Hematopoietic multipotent progenitor cell treated with erythropoietin and hydrocortisone succinate and interleukin-3 and kit ligand, for 4 days (in vitro differentiated cells): ENCODE results near the gene MRPL1.
A peak's percentile ranks its signal among the peaks of the same experiment; 100 is the strongest.

Experiments
- DNase-seq: peaks from one replicate; pipeline ENCODE4 v3.0.0-alpha.2; 2015

The MRPL1 gene

GRCh38 chr4:77990456-77990855 is 127.8 kb downstream of the MRPL1 start:
- no peak for DNase-seq

GRCh38 chr4:77990904-77991358 is 128.3 kb downstream of the MRPL1 start:
- DNase-seq, result no peak

GRCh38 chr4:77992581-77992980 is 130.0 kb downstream of the MRPL1 start:
- DNase-seq, result no peak

- DNase-seq, result peak; percentile 77
Observed at GRCh38 chr4:77994194-77994721, 131.6 kb downstream of the MRPL1 start.

GRCh38 chr4:77996076-77996475 is 133.4 kb downstream of the MRPL1 start:
- DNase-seq, result no peak

- DNase-seq, result no peak
Observed at GRCh38 chr4:78001531-78001930, 138.9 kb downstream of the MRPL1 start.

GRCh38 chr4:78002260-78002659 is 139.6 kb downstream of the MRPL1 start:
- no peak for DNase-seq
